H9 (cell line): Measurements from ENCODE around the gene LEPR. TPM values are rescaled to one million over a fixed set of nuclear protein-coding genes. Genes with fewer than 3 reads are reported as not detected.

Experiments used
- DNase-seq: peaks from one replicate; pipeline ENCODE4 v3.0.0-alpha.2; 2017
- H2AFZ ChIP-seq: one replicate; pipeline ENCODE4 v1.6.1; 2013; ENCODE audit warnings: mild to moderate bottlenecking, low read length, control low read depth, moderate library complexity
- H2AK5ac ChIP-seq: 2 replicates; pipeline ENCODE4 v1.6.1; 2013; ENCODE audit warnings: low read length, control low read depth, mixed read lengths; ENCODE audit not compliant: insufficient read length
- H2BK120ac ChIP-seq: one replicate; pipeline ENCODE4 v1.6.1; 2013; ENCODE audit warnings: low read depth, mild to moderate bottlenecking, low read length, control low read depth, inconsistent platforms; ENCODE audit not compliant: poor library complexity, severe bottlenecking
- H2BK12ac ChIP-seq: 2 replicates; pipeline ENCODE4 v1.6.1; 2013; ENCODE audit warnings: low read length, control low read depth, mixed read lengths, low read depth; ENCODE audit not compliant: insufficient read length
- H2BK15ac ChIP-seq: 2 replicates; pipeline ENCODE4 v1.6.1; 2013; ENCODE audit warnings: low read depth, low read length, control low read depth
- H2BK20ac ChIP-seq: one replicate; pipeline ENCODE4 v1.6.1; 2013; ENCODE audit warnings: low read depth, mild to moderate bottlenecking, low read length, control low read depth, inconsistent platforms; ENCODE audit not compliant: poor library complexity, severe bottlenecking
- H2BK5ac ChIP-seq: 2 replicates; pipeline ENCODE4 v1.6.1; 2013; ENCODE audit warnings: low read length, control low read depth, mixed read lengths; ENCODE audit not compliant: insufficient read length
- H3K14ac ChIP-seq: 2 replicates; pipeline ENCODE4 v1.6.1; 2013; ENCODE audit warnings: low read length, control low read depth; ENCODE audit not compliant: insufficient read depth
- H3K18ac ChIP-seq: 2 replicates; pipeline ENCODE4 v1.6.1; 2013; ENCODE audit warnings: low read depth, mild to moderate bottlenecking, mixed read lengths, low read length, control low read depth; ENCODE audit not compliant: insufficient read length
- H3K23ac ChIP-seq: 2 replicates; pipeline ENCODE4 v1.6.1; 2013; ENCODE audit warnings: low read length, control low read depth, mixed read lengths, low read depth; ENCODE audit not compliant: insufficient read length
- H3K23me2 ChIP-seq: 2 replicates; pipeline ENCODE4 v1.6.1; 2013; ENCODE audit warnings: low read depth, mild to moderate bottlenecking, mixed read lengths, low read length, control low read depth; ENCODE audit not compliant: insufficient read length, poor library complexity, severe bottlenecking
- H3K27ac ChIP-seq: 2 replicates; pipeline ENCODE4 v1.5.1; 2013; ENCODE audit warnings: low read length, control low read depth, mixed read lengths, low read depth; ENCODE audit not compliant: insufficient read length
- H3K27me3 ChIP-seq: 2 replicates; pipeline ENCODE4 v1.6.1; 2013; ENCODE audit warnings: low read length, control low read depth, inconsistent platforms; ENCODE audit not compliant: insufficient read depth
- H3K4ac ChIP-seq: 2 replicates; pipeline ENCODE4 v1.6.1; 2013; ENCODE audit warnings: low read depth, mild to moderate bottlenecking, control low read depth, inconsistent platforms, low read length, moderate library complexity
- H3K4me1 ChIP-seq: 2 replicates; pipeline ENCODE4 v1.6.1; 2013; ENCODE audit warnings: low read length, control low read depth, inconsistent platforms; ENCODE audit not compliant: insufficient read depth
- H3K4me2 ChIP-seq: 2 replicates; pipeline ENCODE4 v1.6.1; 2013; ENCODE audit warnings: low read length, control low read depth, mixed read lengths; ENCODE audit not compliant: insufficient read length, insufficient read depth
- H3K56ac ChIP-seq: 2 replicates; pipeline ENCODE4 v1.6.1; 2013; ENCODE audit warnings: low read depth, mild to moderate bottlenecking, mixed read lengths, low read length, control low read depth; ENCODE audit not compliant: insufficient read length
- H3K79me1 ChIP-seq: 2 replicates; pipeline ENCODE4 v1.6.1; 2013; ENCODE audit warnings: low read depth, mild to moderate bottlenecking, moderate library complexity, low read length, control low read depth, inconsistent platforms; ENCODE audit not compliant: insufficient read depth, poor library complexity, severe bottlenecking
- H3K79me2 ChIP-seq: 2 replicates; pipeline ENCODE4 v1.6.1; 2013; ENCODE audit warnings: low read length, control low read depth, inconsistent platforms; ENCODE audit not compliant: insufficient read depth
- H3K9ac ChIP-seq: 2 replicates; pipeline ENCODE4 v1.6.1; 2013; ENCODE audit warnings: low read length, control low read depth, mixed read lengths; ENCODE audit not compliant: insufficient read length; ENCODE audit errors: extremely low read depth
- H3K9me3 ChIP-seq: one replicate; pipeline ENCODE4 v1.6.1; 2013; ENCODE audit warnings: low read depth, low read length, inconsistent platforms; ENCODE audit not compliant: control insufficient read depth
- H3T11ph ChIP-seq: one replicate; pipeline ENCODE4 v1.6.1; 2013; ENCODE audit warnings: mild to moderate bottlenecking, low read length, control low read depth, inconsistent platforms
- H4K20me1 ChIP-seq: one replicate; pipeline ENCODE4 v1.6.1; 2013; ENCODE audit not compliant: control insufficient read depth, insufficient read length, insufficient read depth
- H4K5ac ChIP-seq: 2 replicates; pipeline ENCODE4 v1.6.1; 2013; ENCODE audit warnings: low read depth, mild to moderate bottlenecking, mixed read lengths, low read length, control low read depth; ENCODE audit not compliant: insufficient read length
- H4K8ac ChIP-seq: replicated peaks from 2 replicates; pipeline ENCODE4 v1.6.1; 2013; ENCODE audit warnings: low read length, control low read depth, mixed read lengths, low read depth; ENCODE audit not compliant: insufficient read length
- H4K91ac ChIP-seq: 2 replicates; pipeline ENCODE4 v1.6.1; 2013; ENCODE audit warnings: low read depth, mild to moderate bottlenecking, moderate library complexity, mixed read lengths, low read length, control low read depth; ENCODE audit not compliant: insufficient read length
- H3K27ac Mint-ChIP-seq, 3 experiments: 2 replicates in 2 of 3; 3 replicates in 1 of 3; pipeline ENCODE4 v1.8.0; 2020 to 2021; ENCODE audit warnings: mixed read lengths in 3 of 3, mild to moderate bottlenecking in 1 of 3, moderate library complexity in 1 of 3
- H3K27me3 Mint-ChIP-seq: 2 replicates; pipeline ENCODE4 v1.8.0; 2021; ENCODE audit warnings: low read depth, mild to moderate bottlenecking, moderate library complexity, mixed read lengths
- H3K36me3 Mint-ChIP-seq, 3 experiments: 2 replicates in 2 of 3; 3 replicates in 1 of 3; pipeline ENCODE4 v1.8.0; 2020 to 2021; ENCODE audit warnings: low read depth in 3 of 3, mixed read lengths in 3 of 3; ENCODE audit not compliant: insufficient read depth in 1 of 3
- H3K4me1 Mint-ChIP-seq, 2 experiments: 2 replicates each; pipeline ENCODE4 v1.8.0; 2020; ENCODE audit warnings: mixed read lengths in 2 of 2
- H3K4me3 Mint-ChIP-seq, 2 experiments: 2 replicates in 1 of 2; 3 replicates in 1 of 2; pipeline ENCODE4 v1.8.0; 2020 to 2021; ENCODE audit warnings: mild to moderate bottlenecking in 2 of 2, mixed read lengths in 2 of 2, moderate library complexity in 1 of 2
- H3K9me3 Mint-ChIP-seq, 2 experiments: 2 replicates in 1 of 2; 3 replicates in 1 of 2; pipeline ENCODE4 v1.8.0; 2020; ENCODE audit warnings: mild to moderate bottlenecking in 2 of 2, mixed read lengths in 2 of 2, moderate library complexity in 1 of 2
- CTCF ChIP-seq: fragments of 200-600 bp; sonication (generic); conservative IDR thresholded peaks from 3 replicates; pipeline ENCODE4 v1.8.0; 2021; ENCODE audit warnings: antibody characterized with exemption, mild to moderate bottlenecking
- total RNA-seq: library from RNA; stranded (reverse); gene quantifications from 2 replicates; pipeline ENCODE4 v1.2.1, GENCODE V29; 2021

Gene LEPR
- total RNA-seq, 1 experiment from 2014 or later: 3.3 TPM

- Histone ChIP-seq H2BK15ac (no peak overlapping the region), H3K79me2 (no peaks in the 10 kb centered on the region), H3K4ac (no peak overlapping the region), H2AFZ (no peak overlapping the region), H3K23ac (no peak overlapping the region), H3K4me2 (no peak overlapping the region), H2BK12ac (no peak overlapping the region), H3K4me1 (peaks cover 3% of the 10 kb centered on the region; the same call in 1 of the 2 replicates), H4K5ac (no peak overlapping the region), H2BK5ac (no peak overlapping the region), H3K18ac (no peak overlapping the region), H2AK5ac (no peak overlapping the region), H3K9ac (no peak overlapping the region), H2BK20ac (no peak overlapping the region), H3K27ac (no peak overlapping the region), H3K23me2 (no peaks in the 10 kb centered on the region), H3K9me3 (no peaks in the 10 kb centered on the region), H2BK120ac (no peak overlapping the region), H3K79me1 (no peaks in the 10 kb centered on the region), H4K20me1 (no peaks in the 10 kb centered on the region), H3K14ac (no peak overlapping the region), H4K8ac (no peak overlapping the region), H3K27me3 (no peaks in the 10 kb centered on the region), H3T11ph (no peak overlapping the region), H3K56ac (no peak overlapping the region), H4K91ac (no peak overlapping the region)
- no peak for DNase-seq
- H3K9me3 Mint-ChIP-seq: no peaks in the 10 kb centered on the region
- H3K36me3 Mint-ChIP-seq: no peaks in the 10 kb centered on the region
- H3K4me3 Mint-ChIP-seq: no peak overlapping the region
- no peak overlapping the region for H3K27ac Mint-ChIP-seq
- H3K4me1 Mint-ChIP-seq: peaks cover 7 to 11% of the 10 kb centered on the region in 2 experiments
- TF ChIP-seq CTCF: no peak
- no peaks in the 10 kb centered on the region for H3K27me3 Mint-ChIP-seq
These were observed 15.5 kb upstream of the LEPR start for GRCh38 chr1:65404941-65405340.
